GM21423 (cell line): ENCODE results near the gene DCAF16.

Experiments
- ATAC-seq: cut with Tn5 transposase; IDR thresholded peaks from one replicate; pipeline ENCODE4 v1.9.1; 2021; ENCODE audit warnings: mild to moderate bottlenecking, moderate library complexity; ENCODE audit not compliant: unreplicated experiment

DCAF16 gene

GRCh38 chr4:17785858-17786257 is 24.7 kb downstream of the DCAF16 start:
- no peak for ATAC-seq

DNA sequence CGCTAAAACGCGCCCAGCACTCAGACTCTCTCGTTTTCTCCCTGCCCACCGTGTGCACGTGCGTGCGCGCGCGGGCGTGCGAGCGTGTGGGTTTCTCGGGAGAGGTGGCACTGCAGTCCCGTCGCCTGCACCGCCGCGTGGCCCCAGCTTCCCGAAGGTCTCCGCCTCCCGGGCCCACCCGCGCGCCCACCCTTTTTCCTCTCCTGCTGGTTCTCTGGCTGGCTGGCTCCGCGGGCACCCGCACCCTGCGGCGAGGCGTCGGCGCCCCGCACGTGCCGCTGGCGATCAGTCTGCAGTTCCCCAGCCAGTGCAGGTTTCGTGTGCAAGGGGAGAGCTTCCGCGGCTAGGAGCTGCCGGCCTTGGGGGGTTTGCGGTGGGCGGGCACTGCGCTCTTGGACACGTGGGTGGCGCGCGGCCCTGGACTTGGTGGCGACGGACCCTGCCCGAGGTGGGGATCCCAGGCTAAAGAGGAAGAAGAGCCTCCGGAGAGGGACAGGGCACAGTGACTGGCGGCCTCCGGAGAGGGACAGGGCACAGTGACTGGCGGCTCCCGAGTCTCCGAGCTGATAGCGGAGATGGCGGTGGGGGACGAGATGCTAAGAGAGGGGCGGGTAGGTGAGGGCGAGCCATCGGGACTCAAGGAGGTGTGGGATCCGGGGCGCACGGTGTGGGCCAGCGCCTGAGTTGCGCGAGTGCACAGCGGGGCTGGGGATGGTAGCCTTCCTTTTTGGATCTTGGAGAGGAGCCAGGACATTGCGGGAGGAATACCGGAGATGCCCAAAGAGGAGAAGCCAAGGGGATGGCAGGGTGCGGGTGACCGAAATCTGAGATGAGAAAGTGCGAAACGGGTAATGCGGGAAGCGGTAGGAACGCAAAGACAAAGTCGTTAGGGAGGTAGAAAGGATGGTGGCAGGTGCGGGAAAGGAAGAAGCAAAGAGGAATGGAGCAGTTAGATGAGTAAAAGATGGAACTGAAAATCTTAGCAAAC is 29.0 kb downstream of the DCAF16 start, which contains the start of gene FAM184B:
Gene FAM184B, minus strand, starts transcription at position 322 of the 988 bp plus-strand sequence. CDS start 322 bp downstream, outside the sequence.
- no peak for ATAC-seq

GRCh38 chr4:17780501-17781299 is 29.9 kb downstream of the DCAF16 start:
- ATAC-seq: no peak

DNA sequence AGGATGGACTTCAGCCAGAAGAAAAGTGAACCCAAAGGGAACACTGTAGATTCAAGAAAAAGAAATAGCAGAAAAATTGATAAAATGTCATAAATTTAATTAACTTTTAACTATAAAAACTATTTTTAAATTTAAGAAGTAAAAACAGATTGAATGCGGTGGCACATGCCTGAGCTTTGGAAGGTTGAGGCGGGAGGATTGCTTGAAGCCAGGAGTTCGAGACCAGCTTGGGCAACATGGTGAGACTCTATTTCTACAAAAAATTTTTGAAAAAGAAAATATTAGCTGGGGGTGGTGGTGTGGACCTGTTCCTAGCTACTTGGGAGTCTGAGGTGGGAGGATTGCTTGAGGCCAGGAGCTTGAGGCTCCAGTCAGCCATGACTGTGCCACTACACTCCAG is 32.1 kb downstream of the DCAF16 start:
- ATAC-seq: no peak

GRCh38 chr4:17773135-17773698 is 37.3 kb downstream of the DCAF16 start:
- ATAC-seq: no peak

- ATAC-seq: no peak
Measured at GRCh38 chr4:17771284-17771908, 39.2 kb downstream of the DCAF16 start.

- no peak for ATAC-seq
Measured at GRCh38 chr4:17770845-17771244, 39.7 kb downstream of the DCAF16 start.

- no peak for ATAC-seq
Measured at GRCh38 chr4:17769406-17770174, 41.0 kb downstream of the DCAF16 start.

DNA sequence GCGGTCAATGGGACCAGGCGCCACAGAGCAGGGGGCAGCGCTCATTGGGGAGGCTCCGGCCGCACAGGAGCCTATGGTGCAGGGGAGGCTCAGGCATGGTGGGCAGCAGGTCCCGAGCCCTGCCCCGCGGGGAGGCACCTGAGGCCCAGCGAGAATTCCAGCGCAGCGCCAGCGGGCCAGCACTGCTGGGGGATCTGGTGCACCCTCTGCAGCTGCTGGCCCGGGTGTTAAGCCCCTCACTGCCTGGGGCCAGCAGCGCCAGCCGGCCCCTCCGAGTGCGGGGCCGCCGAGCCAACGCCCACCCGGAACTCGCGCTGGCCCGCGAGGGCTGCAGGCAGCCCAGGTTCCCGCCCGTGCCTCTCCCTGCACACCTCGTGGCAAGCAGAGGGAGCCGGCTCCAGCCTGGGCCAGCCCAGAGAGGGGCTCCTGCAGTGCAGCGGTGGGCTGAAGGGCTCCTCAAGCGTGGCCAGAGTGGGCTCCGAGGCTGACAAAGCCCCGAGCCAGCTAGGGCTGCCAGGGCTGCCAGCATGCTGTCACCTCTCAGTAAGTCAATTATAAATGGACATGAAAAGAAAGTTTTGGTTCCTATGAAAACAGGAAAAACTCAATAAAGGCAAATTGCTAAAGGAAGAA is 43.6 kb downstream of the DCAF16 start:
- no peak for ATAC-seq

DNA sequence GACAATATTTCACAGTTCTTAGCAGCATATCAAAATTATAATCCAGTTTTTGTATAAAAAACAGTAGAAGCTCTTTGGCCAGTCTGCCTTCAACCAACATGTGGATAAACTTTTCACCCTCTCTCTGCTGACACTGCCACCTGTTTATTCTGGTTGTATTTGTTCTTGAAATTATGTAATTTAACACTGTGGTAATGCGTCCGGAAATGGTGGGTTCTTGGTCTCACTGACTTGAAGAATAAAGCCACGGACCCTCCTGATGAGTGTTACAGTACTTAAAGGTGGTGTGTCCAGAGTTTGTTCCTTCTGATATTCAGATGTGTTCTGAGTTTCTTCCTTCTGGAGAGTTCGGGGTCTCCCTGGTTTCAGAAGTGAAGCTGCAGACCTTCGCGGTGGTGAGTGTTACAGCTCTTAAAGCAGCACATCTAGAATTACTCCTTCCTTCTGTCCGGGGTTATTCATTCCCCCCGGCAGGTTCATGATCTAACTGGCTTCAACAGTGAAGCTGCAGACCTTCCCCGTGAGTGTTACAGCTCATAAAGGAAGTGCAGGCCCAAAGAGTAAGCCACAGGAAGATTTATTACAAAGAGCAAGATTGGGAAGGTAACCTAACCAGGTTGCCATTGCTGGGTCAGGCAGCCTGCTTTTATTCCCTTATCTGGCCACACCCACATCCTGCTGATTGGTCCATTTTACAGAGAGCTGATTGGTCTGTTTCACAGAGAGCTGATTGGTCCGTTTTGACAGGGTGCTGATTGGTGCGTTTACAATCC is 44.9 kb downstream of the DCAF16 start:
- ATAC-seq: no peak

DNA sequence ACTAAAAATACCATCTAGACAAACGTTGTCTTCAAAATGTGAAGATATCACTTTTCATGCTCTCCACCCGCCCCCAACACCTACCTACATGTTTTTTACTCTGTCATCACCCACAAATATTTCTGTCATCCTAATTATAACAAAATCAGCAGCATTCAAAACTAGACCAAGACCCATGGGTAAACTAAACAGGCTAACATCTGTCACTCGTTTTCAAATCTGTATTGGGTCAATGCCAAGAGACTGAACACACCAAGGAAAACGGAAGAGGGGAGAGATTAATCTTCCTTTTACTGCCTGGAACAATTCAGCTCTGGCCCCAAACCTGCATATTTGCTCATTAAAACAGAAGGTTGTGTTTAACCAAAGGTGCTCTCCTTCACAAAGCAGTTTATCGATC is 46.6 kb downstream of the DCAF16 start:
- ATAC-seq: no peak

DNA sequence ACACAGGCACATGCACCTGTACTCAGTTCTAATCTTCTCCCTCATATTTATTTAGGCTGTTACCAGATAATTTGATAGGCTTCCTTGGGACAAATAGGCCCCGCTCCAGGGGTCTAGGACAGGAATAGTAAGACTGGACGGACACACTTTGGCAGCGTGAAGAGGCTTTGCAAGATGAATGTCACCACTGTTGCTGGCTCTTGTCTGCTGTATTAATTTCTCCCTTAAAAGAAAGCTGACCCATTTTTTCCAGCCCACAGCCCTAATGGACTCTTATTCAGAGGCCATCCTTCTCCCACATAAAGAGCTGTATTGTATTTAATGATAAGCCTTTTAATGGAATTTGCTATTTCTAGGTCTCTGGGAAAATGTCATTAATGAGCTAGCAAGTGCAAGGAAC is 47.1 kb downstream of the DCAF16 start:
- ATAC-seq: no peak

DNA sequence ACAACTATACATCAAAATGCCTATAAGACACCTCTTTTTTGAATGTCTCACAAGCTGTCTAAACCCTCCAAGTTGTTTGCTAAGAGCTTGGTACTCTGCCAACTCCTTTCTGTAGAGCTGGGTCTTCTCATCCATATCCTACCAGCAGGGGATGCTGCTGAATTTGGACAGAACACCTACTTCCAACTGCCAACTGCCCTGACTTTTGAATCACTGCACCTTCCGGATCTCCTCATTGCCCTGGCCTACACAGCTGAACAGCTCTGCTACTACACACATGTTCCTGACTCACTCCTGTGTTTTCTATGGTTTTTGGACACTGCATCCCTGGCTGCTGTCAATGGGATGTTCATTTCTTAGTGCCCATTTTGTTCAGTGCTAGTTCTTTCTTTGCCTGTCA is 47.8 kb downstream of the DCAF16 start:
- no peak for ATAC-seq

GRCh38 chr4:17761062-17761461 is 49.5 kb downstream of the DCAF16 start:
- no peak for ATAC-seq

DNA sequence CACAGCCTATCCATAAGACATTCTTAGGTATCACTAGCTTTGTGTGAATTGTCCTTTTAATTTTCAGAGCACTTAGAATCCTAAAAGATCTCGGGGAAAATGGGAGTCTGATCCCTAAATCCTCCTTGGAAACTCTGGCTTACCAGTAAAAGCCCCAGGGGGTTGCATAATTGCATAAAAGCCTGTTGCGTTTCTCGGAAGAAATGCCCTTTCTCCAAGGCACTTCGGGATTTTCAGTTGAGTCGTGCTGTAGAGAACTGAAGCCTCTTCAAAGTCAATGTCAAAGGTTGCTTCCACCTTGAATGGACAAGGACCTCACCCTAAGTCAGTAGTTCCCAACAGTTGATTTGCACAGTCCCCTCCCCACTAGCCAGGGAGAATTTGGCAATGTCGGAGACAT is 49.9 kb downstream of the DCAF16 start:
- ATAC-seq: no peak

DNA sequence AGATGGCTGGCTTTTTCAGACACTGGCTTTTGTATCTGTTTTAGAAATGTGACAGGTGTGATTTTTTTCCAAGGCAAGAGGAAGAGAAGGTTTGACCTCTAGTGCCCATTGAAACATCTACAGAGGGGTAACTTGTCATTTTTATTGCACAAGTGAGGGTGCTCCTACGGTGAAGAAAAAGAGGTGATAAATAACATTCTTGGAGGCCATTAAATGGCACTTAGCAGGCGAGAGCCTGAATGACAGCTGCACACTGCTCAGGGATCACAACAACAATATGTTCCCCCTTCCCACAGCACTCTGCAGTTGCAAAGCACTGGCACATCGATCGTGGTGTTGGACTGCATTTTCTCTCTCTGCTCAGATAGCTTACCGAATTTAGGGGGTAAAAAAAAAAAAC is 52.1 kb downstream of the DCAF16 start:
- no peak for ATAC-seq

DNA sequence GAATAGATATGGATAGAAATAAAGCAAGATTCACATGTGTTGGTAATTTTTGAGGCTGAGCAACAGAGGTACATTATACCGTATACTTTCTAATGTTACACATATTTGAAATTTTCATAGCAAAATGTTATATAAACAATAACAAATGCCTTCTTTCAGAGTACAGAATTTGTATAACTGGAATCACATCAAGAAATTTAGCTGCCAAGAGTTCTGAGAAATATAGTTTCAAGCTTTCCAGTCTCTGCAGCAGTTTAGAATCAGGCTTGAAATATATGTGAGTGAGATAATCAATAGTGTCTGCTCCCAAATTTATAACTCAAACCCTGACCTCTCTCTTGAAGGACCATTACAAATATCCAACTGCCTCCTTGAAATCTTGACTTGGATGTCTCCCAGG is 52.9 kb downstream of the DCAF16 start:
- ATAC-seq: no peak

GRCh38 chr4:17753646-17754045 is 56.9 kb downstream of the DCAF16 start:
- no peak for ATAC-seq
